WERI-Rb-1 (cell line): ENCODE measurements around the gene RGS4.

Source experiments
- DNase-seq: peaks from one replicate; pipeline ENCODE4 v3.0.0-alpha.2; 2020
- H3K27ac ChIP-seq: fragments of 250-450 bp; sonication (Bioruptor Pico); 2 replicates; pipeline ENCODE4 v1.5.1; 2020; ENCODE audit warnings: mild to moderate bottlenecking, moderate library complexity
- H3K27me3 ChIP-seq: fragments of 250-450 bp; sonication (Bioruptor Pico); 2 replicates; pipeline ENCODE4 v1.5.1; 2021; ENCODE audit warnings: mild to moderate bottlenecking, low read depth, moderate library complexity; ENCODE audit not compliant: insufficient read depth, severe bottlenecking
- H3K36me3 ChIP-seq: fragments of 250-450 bp; sonication (Bioruptor Pico); 2 replicates; pipeline ENCODE4 v1.5.1; 2020; ENCODE audit warnings: mild to moderate bottlenecking, moderate library complexity
- H3K4me3 ChIP-seq: 2 replicates; pipeline ENCODE4 v1.5.1; 2011; ENCODE audit warnings: low read depth, mild to moderate bottlenecking, control low read depth, low read length
- H3K9me3 ChIP-seq: fragments of 250-450 bp; sonication (Bioruptor Pico); 2 replicates; pipeline ENCODE4 v1.5.1; 2021; ENCODE audit warnings: mild to moderate bottlenecking, moderate library complexity; ENCODE audit not compliant: severe bottlenecking
- CTCF ChIP-seq: IDR thresholded peaks from 2 replicates; pipeline ENCODE4 v1.5.1; 2011; ENCODE audit warnings: low read depth, mild to moderate bottlenecking, control low read depth, inconsistent platforms, low read length

RGS4 gene

GRCh38 chr1:163036671-163037070 lies 32.5 kb upstream of the RGS4 start:
- Histone ChIP-seq H3K27me3 (no peaks in the 10 kb centered on the region), H3K9me3 (no peaks in the 10 kb centered on the region), H3K27ac (no peak overlapping the region), H3K4me3 (no peak overlapping the region), H3K36me3 (no peaks in the 10 kb centered on the region)
- DNase-seq, result no peak
- no peak for TF ChIP-seq CTCF

- Histone ChIP-seq H3K9me3 (no peaks in the 10 kb centered on the region), H3K27me3 (no peaks in the 10 kb centered on the region), H3K4me3 (no peak overlapping the region), H3K27ac (no peak overlapping the region), H3K36me3 (no peaks in the 10 kb centered on the region)
- no peak for DNase-seq
- no peak for TF ChIP-seq CTCF
Measured at GRCh38 chr1:163038928-163039706, 30.0 kb upstream of the RGS4 start.

- Histone ChIP-seq H3K36me3 (no peaks in the 10 kb centered on the region), H3K4me3 (no peak overlapping the region), H3K9me3 (no peaks in the 10 kb centered on the region), H3K27ac (no peak overlapping the region), H3K27me3 (no peaks in the 10 kb centered on the region)
- DNase-seq, result no peak
- no peak for TF ChIP-seq CTCF
Measured at GRCh38 chr1:163039707-163040093, 29.5 kb upstream of the RGS4 start.

- TF ChIP-seq CTCF, result no peak
- no peaks in the 10 kb centered on the region for H3K36me3 ChIP-seq
- no peak for DNase-seq
- no peak overlapping the region for H3K4me3 ChIP-seq
- H3K27me3 ChIP-seq, result no peaks in the 10 kb centered on the region
- H3K9me3 ChIP-seq, result no peaks in the 10 kb centered on the region
- H3K27ac ChIP-seq, result no peak overlapping the region
Measured at GRCh38 chr1:163046071-163046470, 23.1 kb upstream of the RGS4 start.

GRCh38 chr1:163047951-163048659 lies 21.1 kb upstream of the RGS4 start:
- no peak for TF ChIP-seq CTCF
- H3K36me3 ChIP-seq, result no peaks in the 10 kb centered on the region
- no peak overlapping the region for H3K27ac ChIP-seq

More at GRCh38 chr1:163047951-163048659, 21.1 kb upstream of the RGS4 start:
- no peaks in the 10 kb centered on the region for H3K27me3 ChIP-seq
- no peak overlapping the region for H3K4me3 ChIP-seq
- no peaks in the 10 kb centered on the region for H3K9me3 ChIP-seq
- DNase-seq, result no peak
